ENCODE results near the gene METTL1. TPM values are rescaled to one million over a fixed set of nuclear protein-coding genes. Genes with fewer than 3 reads are reported as not detected.
A peak's percentile ranks its signal among the peaks of the same experiment; 100 is the strongest.

Gene METTL1
- total and polyA plus RNA-seq, 4 donors = 2.8 to 11.2 (median 7.1) TPM

- H3K36me3 ChIP-seq (ENCODE audit: control insufficient read depth in 4 of 4, insufficient read depth in 3 of 4, low read depth in 1 of 4, low read length in 3 of 4) = peaks cover 0 to under 1% (median 0%) of the 10 kb centered on the region in 4 donors
- no peaks in the 10 kb centered on the region for H3K9me3 ChIP-seq (ENCODE audit: control insufficient read depth in 4 of 4, low read length in 3 of 4)
- TF ChIP-seq NR2F2 (IDR thresholded peaks at IDR 0.05) (peak; percentile 54), RXRA (IDR thresholded peaks at IDR 0.05) (peak; percentile 20 to 48), HNF4A (conservative IDR thresholded peaks at IDR 0.05) (no peak)
- no peak for DNase-seq (ENCODE audit: low spot score)
- H3K9ac ChIP-seq (ENCODE audit: low read depth in 1 of 2, low read length in 2 of 2) = no peak overlapping the region
- H3K27ac ChIP-seq (ENCODE audit: low read depth in 1 of 2, low read length in 2 of 2) = peak overlapping the region in 1 of 2 donors; percentile 7
- H3K4me3 ChIP-seq (ENCODE audit: low read depth in 1 of 3, low read length in 3 of 3) = no peak overlapping the region
- peaks cover 3 to 30% (median 20%) of the 10 kb centered on the region in 4 donors for H3K4me1 ChIP-seq (ENCODE audit: control insufficient read depth in 4 of 4, insufficient read depth in 4 of 4, low read length in 3 of 4)
- peaks cover 0 to 9% (median 4%) of the 10 kb centered on the region in 4 donors for H3K27me3 ChIP-seq (ENCODE audit: control insufficient read depth in 4 of 4, insufficient read depth in 4 of 4, low read length in 3 of 4)
- 71% methylated on average over 1 of the region's 1 CpG for WGBS
Measured at GRCh38 chr12:57741413-57741789, 30.5 kb downstream of the METTL1 start.

- no peak for DNase-seq (ENCODE audit: low spot score)
- Histone ChIP-seq H3K36me3 (ENCODE audit: control insufficient read depth in 4 of 4, insufficient read depth in 3 of 4, low read depth in 1 of 4, low read length in 3 of 4) (no peaks in the 10 kb centered on the region), H3K9ac (ENCODE audit: low read depth in 1 of 2, low read length in 2 of 2) (no peak overlapping the region), H3K4me3 (ENCODE audit: low read depth in 1 of 3, low read length in 3 of 3) (no peak overlapping the region), H3K9me3 (ENCODE audit: control insufficient read depth in 4 of 4, low read length in 3 of 4) (no peaks in the 10 kb centered on the region), H3K27ac (ENCODE audit: low read depth in 1 of 2, low read length in 2 of 2) (no peak overlapping the region), H3K4me1 (ENCODE audit: control insufficient read depth in 4 of 4, insufficient read depth in 4 of 4, low read length in 3 of 4) (peaks cover 3 to 32% (median 20%) of the 10 kb centered on the region in 4 donors), H3K27me3 (ENCODE audit: control insufficient read depth in 4 of 4, insufficient read depth in 4 of 4, low read length in 3 of 4) (peaks cover 0 to 10% (median 4%) of the 10 kb centered on the region in 4 donors)
- WGBS = 72% methylated on average over 5 of the region's 5 CpGs
- TF ChIP-seq SP1 (IDR thresholded peaks at IDR 0.05) (no peak), ATF3 (IDR thresholded peaks at IDR 0.05) (no peak), RXRA (IDR thresholded peaks at IDR 0.05) (no peak)
Measured at GRCh38 chr12:57740656-57741412, 31.1 kb downstream of the METTL1 start.

- no peak for DNase-seq (ENCODE audit: low spot score)
- H3K9ac ChIP-seq (ENCODE audit: low read depth in 1 of 2, low read length in 2 of 2) = no peak overlapping the region
- no peak overlapping the region for H3K27ac ChIP-seq (ENCODE audit: low read depth in 1 of 2, low read length in 2 of 2)
- H3K9me3 ChIP-seq (ENCODE audit: control insufficient read depth in 4 of 4, low read length in 3 of 4) = no peaks in the 10 kb centered on the region
- H3K36me3 ChIP-seq (ENCODE audit: control insufficient read depth in 4 of 4, insufficient read depth in 3 of 4, low read depth in 1 of 4, low read length in 3 of 4) = no peaks in the 10 kb centered on the region
- TF ChIP-seq JUND (IDR thresholded peaks at IDR 0.05) = no peak
- H3K27me3 ChIP-seq (ENCODE audit: control insufficient read depth in 4 of 4, insufficient read depth in 4 of 4, low read length in 3 of 4) = peaks cover 0 to 10% (median 4%) of the 10 kb centered on the region in 4 donors
- peaks cover 2 to 26% (median 15%) of the 10 kb centered on the region in 4 donors for H3K4me1 ChIP-seq (ENCODE audit: control insufficient read depth in 4 of 4, insufficient read depth in 4 of 4, low read length in 3 of 4)
- H3K4me3 ChIP-seq (ENCODE audit: low read depth in 1 of 3, low read length in 3 of 3) = no peak overlapping the region
- 52% methylated on average over 10 of the region's 10 CpGs for WGBS
Measured at GRCh38 chr12:57739914-57740538, 31.9 kb downstream of the METTL1 start.

- Histone ChIP-seq H3K4me1 (ENCODE audit: control insufficient read depth in 4 of 4, insufficient read depth in 4 of 4, low read length in 3 of 4) (peaks cover 3 to 26% (median 15%) of the 10 kb centered on the region in 4 donors), H3K9me3 (ENCODE audit: control insufficient read depth in 4 of 4, low read length in 3 of 4) (no peaks in the 10 kb centered on the region), H3K27me3 (ENCODE audit: control insufficient read depth in 4 of 4, insufficient read depth in 4 of 4, low read length in 3 of 4) (peaks cover 0 to 10% (median 4%) of the 10 kb centered on the region in 4 donors), H3K4me3 (ENCODE audit: low read depth in 1 of 3, low read length in 3 of 3) (no peak overlapping the region), H3K9ac (ENCODE audit: low read depth in 1 of 2, low read length in 2 of 2) (no peak overlapping the region), H3K27ac (ENCODE audit: low read depth in 1 of 2, low read length in 2 of 2) (no peak overlapping the region), H3K36me3 (ENCODE audit: control insufficient read depth in 4 of 4, insufficient read depth in 3 of 4, low read depth in 1 of 4, low read length in 3 of 4) (no peaks in the 10 kb centered on the region)
- TF ChIP-seq REST (IDR thresholded peaks at IDR 0.05) (no peak), NR2F2 (IDR thresholded peaks at IDR 0.05) (no peak), ZBTB33 (IDR thresholded peaks at IDR 0.05) (no peak)
- WGBS = 33% methylated on average over 7 of the region's 7 CpGs
- DNase-seq (ENCODE audit: low spot score) = no peak
Measured at GRCh38 chr12:57739387-57739786, 32.5 kb downstream of the METTL1 start.
